ENCODE measurements around the gene KANK4. TPM values are rescaled to one million over a fixed set of nuclear protein-coding genes. Genes with fewer than 3 reads are reported as not detected.

KANK4 gene
- total RNA-seq, 1 experiment from 2014 or later, result 1.7 TPM

DNA sequence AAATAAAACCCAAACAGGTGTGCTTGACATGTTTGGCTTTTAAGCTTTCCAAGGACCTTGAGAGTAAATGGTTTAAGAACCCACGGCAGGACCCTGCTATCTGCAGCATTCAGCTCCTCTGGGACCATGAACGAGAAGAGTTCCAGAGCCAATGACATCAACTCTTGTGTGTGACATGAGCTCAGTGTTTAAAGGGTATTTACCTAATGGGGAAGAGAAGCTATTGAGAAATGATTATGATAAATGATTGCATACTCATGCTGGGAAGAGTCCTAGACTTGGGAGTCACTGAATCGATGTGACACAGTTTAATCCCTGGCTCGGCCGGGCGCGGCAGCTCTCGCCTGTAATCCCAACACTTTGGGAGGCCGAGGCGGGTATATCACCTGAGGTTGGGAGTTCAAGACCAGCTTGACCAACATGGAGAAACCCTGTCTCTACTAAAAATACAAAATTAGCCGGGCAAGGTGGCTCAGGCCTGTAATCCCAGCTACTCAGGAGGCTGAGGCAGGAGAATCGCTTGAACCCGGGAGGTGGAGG, 55.4 kb downstream of the KANK4 start:
- no peaks in the 10 kb centered on the region for H3K79me2 ChIP-seq (ENCODE audit: low read depth)
- POLR2A ChIA-PET (ENCODE audit: unreplicated experiment), result no interaction called here
- H3K36me3 ChIP-seq (ENCODE audit: low read depth), result no peaks in the 10 kb centered on the region
- no peaks in the 10 kb centered on the region for H3K9me2 ChIP-seq (ENCODE audit: insufficient read depth)
- TF ChIP-seq, protein P1, sequence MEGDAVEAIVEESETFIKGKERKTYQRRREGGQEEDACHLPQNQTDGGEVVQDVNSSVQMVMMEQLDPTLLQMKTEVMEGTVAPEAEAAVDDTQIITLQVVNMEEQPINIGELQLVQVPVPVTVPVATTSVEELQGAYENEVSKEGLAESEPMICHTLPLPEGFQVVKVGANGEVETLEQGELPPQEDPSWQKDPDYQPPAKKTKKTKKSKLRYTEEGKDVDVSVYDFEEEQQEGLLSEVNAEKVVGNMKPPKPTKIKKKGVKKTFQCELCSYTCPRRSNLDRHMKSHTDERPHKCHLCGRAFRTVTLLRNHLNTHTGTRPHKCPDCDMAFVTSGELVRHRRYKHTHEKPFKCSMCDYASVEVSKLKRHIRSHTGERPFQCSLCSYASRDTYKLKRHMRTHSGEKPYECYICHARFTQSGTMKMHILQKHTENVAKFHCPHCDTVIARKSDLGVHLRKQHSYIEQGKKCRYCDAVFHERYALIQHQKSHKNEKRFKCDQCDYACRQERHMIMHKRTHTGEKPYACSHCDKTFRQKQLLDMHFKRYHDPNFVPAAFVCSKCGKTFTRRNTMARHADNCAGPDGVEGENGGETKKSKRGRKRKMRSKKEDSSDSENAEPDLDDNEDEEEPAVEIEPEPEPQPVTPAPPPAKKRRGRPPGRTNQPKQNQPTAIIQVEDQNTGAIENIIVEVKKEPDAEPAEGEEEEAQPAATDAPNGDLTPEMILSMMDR (conservative IDR thresholded peaks at IDR 0.05), result no peak
- TF ChIP-seq EZH2 (IDR thresholded peaks at IDR 0.05; ENCODE audit: low read depth), result no peak
- no peak overlapping the region for H2AFZ ChIP-seq
- H3K4me1 ChIP-seq (replicated peaks; ENCODE audit: insufficient read depth), result no peaks in the 10 kb centered on the region
- H3F3A ChIP-seq (ENCODE audit: insufficient read depth, low read depth), result no peaks in the 10 kb centered on the region
- no TSS peak for BruUV-seq (replicated peaks)
- H3K4me3 ChIP-seq, result no peak overlapping the region
- CTCF ChIA-PET, result interaction anchor here (0.5 to 0.6 kb wide), 2 partner anchors 10 to 839 kb away, joined by 3 read pairs; no protein-coding TSS in a partner anchor
- H3K4me2 ChIP-seq, result no peak overlapping the region
- intact Hi-C loops (cut with micrococcal nuclease; ENCODE audit: unreplicated experiment), result no loop called here
- no peaks in the 10 kb centered on the region for H3K27me3 ChIP-seq (ENCODE audit: insufficient read depth, low read depth)
- H3K9me3 ChIP-seq (ENCODE audit: insufficient read depth, low read depth), result no peaks in the 10 kb centered on the region
- no peaks in the 10 kb centered on the region for H4K20me1 ChIP-seq (ENCODE audit: insufficient read depth)
- H3K27ac ChIP-seq, result no peak overlapping the region
- DNase-seq, result no peak

DNA sequence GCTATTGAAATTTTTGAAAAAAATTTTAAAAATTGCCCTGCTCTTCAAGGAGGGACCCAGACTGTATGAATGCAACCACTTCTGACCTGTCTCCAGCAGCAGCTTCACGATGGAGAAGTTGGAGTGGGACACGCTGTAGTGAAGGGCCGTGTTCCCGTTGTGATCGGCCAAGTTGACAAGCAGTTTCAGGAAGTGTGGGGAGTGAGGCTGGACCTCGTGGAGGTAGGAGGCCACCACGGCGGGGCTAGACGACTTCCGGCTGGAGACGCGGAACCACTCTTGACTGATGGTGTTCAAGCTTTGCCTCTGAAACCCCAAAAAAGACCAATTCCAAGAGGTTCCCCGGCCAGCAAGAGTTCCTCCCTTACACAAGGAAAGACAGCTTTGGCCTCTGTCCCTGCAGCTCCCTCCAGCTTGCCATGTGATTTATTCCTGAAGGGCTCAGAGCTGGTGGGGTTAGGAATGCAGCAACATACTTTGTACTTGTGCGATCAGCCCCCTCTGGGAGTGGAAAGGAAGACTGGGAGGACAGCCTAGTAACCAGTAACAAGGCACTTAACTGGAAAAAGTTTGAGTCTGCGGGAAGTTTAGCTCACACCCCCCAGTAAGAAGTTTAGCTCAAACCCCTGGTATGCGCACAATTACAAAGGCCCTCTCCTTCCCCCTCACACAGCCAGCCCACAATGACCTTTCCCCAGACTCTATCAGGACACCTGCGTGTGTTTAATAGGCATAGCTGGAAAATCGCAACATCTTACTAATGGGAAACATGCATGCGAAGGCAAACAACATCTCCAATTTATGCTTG, 56.0 kb downstream of the KANK4 start:
- H4K20me1 ChIP-seq (ENCODE audit: insufficient read depth), result no peaks in the 10 kb centered on the region
- intact Hi-C loops (cut with micrococcal nuclease; ENCODE audit: unreplicated experiment), result no loop called here
- TF ChIP-seq, protein P1 (conservative IDR thresholded peaks at IDR 0.05), result no peak
- no peak for TF ChIP-seq EZH2 (IDR thresholded peaks at IDR 0.05; ENCODE audit: low read depth)
- no peaks in the 10 kb centered on the region for H3F3A ChIP-seq (ENCODE audit: insufficient read depth, low read depth)
- H3K4me2 ChIP-seq, result no peak overlapping the region
- DNase-seq, result no peak
- no peaks in the 10 kb centered on the region for H3K36me3 ChIP-seq (ENCODE audit: low read depth)
- no TSS peak for BruUV-seq (replicated peaks)
- H2AFZ ChIP-seq, result no peak overlapping the region
- no peak overlapping the region for H3K4me3 ChIP-seq
- H3K27ac ChIP-seq, result no peak overlapping the region
- H3K27me3 ChIP-seq (ENCODE audit: insufficient read depth, low read depth), result no peaks in the 10 kb centered on the region
- no peaks in the 10 kb centered on the region for H3K9me3 ChIP-seq (ENCODE audit: insufficient read depth, low read depth)
- H3K9me2 ChIP-seq (ENCODE audit: insufficient read depth), result no peaks in the 10 kb centered on the region
- ChIA-PET POLR2A (ENCODE audit: unreplicated experiment) (no interaction called here), CTCF (interaction anchor here (0.5 to 0.6 kb wide), 2 partner anchors 11 to 838 kb away, joined by 3 read pairs; no protein-coding TSS in a partner anchor)
- H3K79me2 ChIP-seq (ENCODE audit: low read depth), result no peaks in the 10 kb centered on the region
- no peaks in the 10 kb centered on the region for H3K4me1 ChIP-seq (replicated peaks; ENCODE audit: insufficient read depth)

DNA sequence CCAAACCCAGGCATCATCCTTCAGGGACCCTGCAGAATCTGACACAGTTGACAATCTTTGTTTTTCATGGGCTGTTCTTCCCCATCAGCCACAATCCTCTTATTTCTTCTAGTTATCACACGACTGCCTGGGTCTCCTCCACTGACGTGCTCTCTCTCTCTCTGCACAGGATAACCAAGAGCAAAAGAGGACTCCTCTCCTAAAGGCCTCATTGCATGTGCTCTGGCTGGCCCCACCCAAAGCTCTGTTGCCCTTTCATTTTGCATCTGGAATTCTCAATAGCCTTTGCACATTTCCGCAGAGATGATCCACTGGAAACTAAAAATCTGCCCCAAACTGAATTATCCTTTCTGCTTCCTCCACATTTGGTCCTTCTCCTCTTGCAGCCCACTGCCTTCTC, 58.5 kb downstream of the KANK4 start:
- CTCF ChIA-PET, result no interaction called here
- POLR2A ChIA-PET (ENCODE audit: unreplicated experiment), result no interaction called here
- Histone ChIP-seq H3K36me3 (ENCODE audit: low read depth) (no peaks in the 10 kb centered on the region), H3K9me2 (ENCODE audit: insufficient read depth) (no peaks in the 10 kb centered on the region), H2AFZ (no peak overlapping the region), H3K4me1 (replicated peaks; ENCODE audit: insufficient read depth) (no peaks in the 10 kb centered on the region), H3K27me3 (ENCODE audit: insufficient read depth, low read depth) (no peaks in the 10 kb centered on the region), H3K4me2 (no peak overlapping the region), H4K20me1 (ENCODE audit: insufficient read depth) (no peaks in the 10 kb centered on the region), H3F3A (ENCODE audit: insufficient read depth, low read depth) (no peaks in the 10 kb centered on the region), H3K79me2 (ENCODE audit: low read depth) (no peaks in the 10 kb centered on the region), H3K9me3 (ENCODE audit: insufficient read depth, low read depth) (no peaks in the 10 kb centered on the region), H3K27ac (no peak overlapping the region), H3K4me3 (no peak overlapping the region)
- BruUV-seq (replicated peaks), result no TSS peak
- DNase-seq, result no peak
- no peak for TF ChIP-seq EZH2 (IDR thresholded peaks at IDR 0.05; ENCODE audit: low read depth)
- TF ChIP-seq, protein P1 (conservative IDR thresholded peaks at IDR 0.05), result no peak
- intact Hi-C loops (cut with micrococcal nuclease; ENCODE audit: unreplicated experiment), result no loop called here
